Activated naive CD4-positive, alpha-beta T cell treated with Interleukin-2 at 50 U/mL for 16 hours (primary cell): ENCODE data around the gene BMP6.

Experiments used
- DNase-seq: peaks from one replicate; pipeline ENCODE4 v3.0.0-alpha.2; 2020

Gene BMP6

GRCh38 chr6:7910298-7910653, 184.4 kb downstream of the BMP6 start:
- DNase-seq, result no peak

- peak; percentile 76 for DNase-seq
Observed at GRCh38 chr6:7910654-7911344, 184.9 kb downstream of the BMP6 start, which contains the start of gene TXNDC5. TSS of gene TXNDC5 (minus strand) at chr6:7910788. CDS start at chr6:7910776, 12 bp downstream.

GRCh38 chr6:7911345-7911725, 185.4 kb downstream of the BMP6 start:
- DNase-seq, result no peak

- DNase-seq, result no peak
Observed at GRCh38 chr6:7912024-7912423, 186.1 kb downstream of the BMP6 start.

- DNase-seq, result no peak
Observed at GRCh38 chr6:7912736-7913517, 187.0 kb downstream of the BMP6 start.

GRCh38 chr6:7914311-7914710, 188.4 kb downstream of the BMP6 start:
- no peak for DNase-seq

GRCh38 chr6:7914991-7915789, 189.3 kb downstream of the BMP6 start:
- no peak for DNase-seq

- DNase-seq, result no peak
Observed at GRCh38 chr6:7916959-7917358, 191.1 kb downstream of the BMP6 start.

- no peak for DNase-seq
Observed at GRCh38 chr6:7917729-7918128, 191.8 kb downstream of the BMP6 start.

- DNase-seq, result no peak
Observed at GRCh38 chr6:7918403-7918802, 192.5 kb downstream of the BMP6 start.

GRCh38 chr6:7919871-7920270, 194.0 kb downstream of the BMP6 start:
- peak; percentile 66 for DNase-seq

- DNase-seq, result peak; percentile 27
Observed at GRCh38 chr6:7920425-7920824, 194.5 kb downstream of the BMP6 start.

- no peak for DNase-seq
Observed at GRCh38 chr6:7921046-7921445, 195.1 kb downstream of the BMP6 start.

- DNase-seq, result no peak
Observed at GRCh38 chr6:7921632-7922092, 195.8 kb downstream of the BMP6 start.

- DNase-seq, result no peak
Observed at GRCh38 chr6:7922596-7922995, 196.7 kb downstream of the BMP6 start.

- no peak for DNase-seq
Observed at GRCh38 chr6:7924867-7925266, 199.0 kb downstream of the BMP6 start.
